HG03354 (cell line): ENCODE results near the gene ADTRP.

ENCODE experiments used
- ATAC-seq: cut with Tn5 transposase; IDR thresholded peaks from one replicate; pipeline ENCODE4 v1.9.1; 2021; ENCODE audit warnings: mild to moderate bottlenecking; ENCODE audit not compliant: unreplicated experiment, poor library complexity, severe bottlenecking

The ADTRP gene

DNA sequence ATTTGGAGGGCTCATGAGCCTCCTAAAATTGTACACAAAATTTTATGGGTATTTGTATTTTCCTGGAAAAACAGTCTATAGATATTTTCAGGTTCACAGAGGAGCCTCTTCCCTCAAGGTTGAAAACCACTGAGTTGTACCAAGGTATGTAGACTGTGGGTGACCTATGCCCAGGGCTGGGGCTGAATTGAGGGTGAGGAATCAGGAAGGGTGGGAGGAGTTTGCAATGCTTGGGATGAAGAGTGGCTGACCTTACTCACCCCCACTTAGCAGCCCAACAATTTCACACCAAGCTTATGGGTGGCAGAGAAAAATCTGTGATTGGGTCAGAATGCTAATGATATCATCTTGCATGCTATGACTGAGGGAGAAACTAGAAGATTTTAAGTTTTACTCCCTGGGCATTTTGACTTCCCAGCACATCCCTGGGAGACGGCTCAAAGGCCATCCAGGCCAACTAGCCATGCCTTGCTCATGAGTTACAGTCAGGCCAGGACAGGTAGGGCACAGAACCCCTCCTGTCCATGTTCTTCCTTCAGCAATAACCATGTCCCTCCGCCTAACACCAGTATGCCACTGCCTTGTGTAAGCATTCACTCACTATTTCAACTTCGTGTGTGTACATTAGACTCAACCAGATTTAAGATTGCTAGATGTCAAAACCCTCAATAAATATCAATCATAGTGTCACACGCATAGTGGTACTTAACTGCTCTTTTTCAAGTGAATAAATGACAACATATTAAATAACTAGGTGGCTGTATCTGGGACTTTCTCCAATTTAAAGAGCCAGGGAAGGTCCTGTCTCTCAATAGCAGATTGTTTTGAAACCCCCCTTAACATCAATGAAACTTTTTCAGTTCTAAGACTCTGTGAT lies 16.6 kb downstream of the ADTRP start:
- no peak for ATAC-seq

GRCh38 chr6:11760015-11760473 lies 18.6 kb downstream of the ADTRP start:
- no peak for ATAC-seq

DNA sequence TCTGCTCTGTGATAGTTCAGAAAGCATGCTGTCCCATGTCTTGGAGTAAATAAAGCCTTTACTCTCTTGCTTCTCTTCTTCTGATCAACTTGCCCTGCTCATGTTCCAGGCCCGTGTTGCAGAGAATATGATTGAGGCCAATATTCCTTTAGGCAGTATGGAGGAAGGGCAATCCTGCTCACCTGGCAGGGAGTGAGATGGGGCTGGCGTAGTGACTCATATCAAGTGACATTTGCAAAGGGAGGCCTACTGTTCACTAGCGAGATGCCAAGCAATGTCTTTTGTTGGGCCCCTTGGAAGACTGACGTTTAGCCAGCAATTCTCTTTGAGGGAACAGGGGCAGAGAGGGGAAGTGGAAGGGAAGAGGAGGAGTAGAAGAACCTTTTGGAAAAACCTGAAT lies 19.7 kb downstream of the ADTRP start:
- ATAC-seq = no peak

DNA sequence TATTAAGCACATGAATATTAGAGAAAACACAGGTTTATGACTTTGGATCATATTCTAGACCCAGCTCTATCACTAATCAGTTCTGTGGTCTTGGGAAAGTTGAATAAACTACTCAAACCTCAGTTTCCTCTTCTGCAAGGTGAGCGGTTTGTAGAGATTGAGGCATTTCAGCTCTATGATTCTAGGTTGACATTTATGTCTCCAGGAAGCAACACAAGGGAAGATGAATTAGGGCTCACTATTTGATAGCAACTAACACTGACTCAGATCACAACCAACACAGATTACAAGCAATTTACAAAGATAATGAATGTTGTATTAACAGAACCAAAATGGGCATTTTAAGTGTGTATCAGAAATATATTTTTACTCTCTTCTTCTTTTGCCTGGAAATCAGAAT lies 21.9 kb downstream of the ADTRP start:
- no peak for ATAC-seq

DNA sequence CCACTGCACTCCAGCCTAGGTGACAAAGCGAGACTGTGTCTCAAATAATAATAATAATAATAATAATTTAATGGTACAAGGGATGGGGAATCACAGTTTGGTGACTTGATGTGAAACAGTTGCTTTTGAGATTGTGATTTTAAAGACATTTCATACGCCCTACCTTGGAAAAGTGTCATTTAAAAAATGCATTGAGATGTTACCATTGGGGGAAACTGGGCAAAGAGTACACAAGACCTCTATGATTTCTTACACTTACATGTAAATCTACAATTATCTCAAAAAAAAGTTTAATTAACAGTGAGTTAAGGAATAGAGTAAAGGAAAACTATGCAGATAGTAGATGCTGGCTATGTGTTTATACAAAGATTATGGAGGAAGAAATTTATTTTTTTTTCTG lies 22.3 kb downstream of the ADTRP start:
- ATAC-seq = no peak

- ATAC-seq = no peak
Measured at GRCh38 chr6:11755725-11756124, 22.9 kb downstream of the ADTRP start.

DNA sequence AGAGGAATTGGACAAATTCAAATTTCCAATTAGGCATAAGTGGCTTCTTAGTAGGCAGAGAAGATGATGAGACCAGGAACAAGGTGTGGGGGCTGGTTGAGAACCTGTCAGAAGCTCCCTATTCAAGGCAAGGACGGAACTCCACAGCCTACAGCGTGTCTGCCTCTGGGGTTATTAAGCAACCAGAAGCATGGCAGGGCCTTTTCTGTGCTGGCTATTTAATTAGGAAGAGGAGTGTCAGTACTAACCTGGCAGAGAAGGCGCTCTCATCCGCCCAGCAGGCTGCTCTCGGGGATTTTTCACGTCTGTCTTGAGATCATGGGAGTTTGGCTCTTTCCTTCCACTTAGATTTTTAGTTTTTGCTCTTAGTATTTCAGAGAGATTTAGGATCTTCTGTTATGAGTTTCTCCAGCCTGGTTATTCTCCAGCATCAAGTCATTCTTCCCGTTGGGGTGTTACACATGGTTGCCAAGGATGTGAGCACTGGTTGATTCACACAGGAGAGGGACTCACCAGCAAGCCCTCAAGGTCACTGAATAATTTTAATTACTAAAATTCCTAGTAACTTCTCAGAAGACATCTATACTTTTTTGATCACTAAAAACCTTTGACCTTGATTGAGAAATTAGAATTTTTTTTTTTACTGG lies 23.9 kb downstream of the ADTRP start:
- ATAC-seq = no peak

DNA sequence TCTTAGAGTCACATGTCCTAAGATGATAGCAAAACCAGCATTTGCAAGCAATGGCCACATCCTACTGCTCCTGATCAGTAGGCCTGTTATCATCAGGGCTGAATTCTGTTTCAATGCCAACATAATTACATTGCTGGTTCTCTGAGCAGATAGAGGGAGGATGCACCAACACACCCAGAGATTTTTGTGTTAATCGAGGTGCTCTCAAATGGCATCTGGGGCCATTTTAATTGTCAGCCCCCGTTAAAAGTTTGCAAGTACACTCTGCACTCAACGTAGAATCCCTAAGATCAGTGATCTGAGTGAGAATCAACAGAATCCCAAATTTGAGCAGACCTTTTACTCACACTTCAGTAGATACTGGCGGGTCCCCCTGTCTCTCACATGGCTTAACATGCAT lies 24.8 kb downstream of the ADTRP start:
- no peak for ATAC-seq

DNA sequence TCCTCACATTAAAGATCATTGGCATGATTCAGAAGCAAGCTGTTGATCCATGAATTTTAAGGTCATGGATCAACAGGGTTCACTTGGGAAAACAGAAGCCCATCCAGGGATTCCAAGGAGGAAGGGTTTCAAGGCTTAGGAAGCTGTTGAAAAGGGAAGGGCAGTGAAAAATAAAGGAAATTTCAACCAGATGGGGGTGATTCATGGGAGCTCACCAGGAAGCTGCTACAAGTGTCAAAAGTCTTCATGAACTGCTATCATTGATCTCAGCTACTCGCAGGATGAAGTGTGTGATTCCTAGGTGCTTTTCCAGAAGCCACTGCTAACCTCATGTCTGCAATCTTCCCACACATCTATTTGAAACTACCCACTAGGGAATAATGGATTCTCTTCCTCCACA lies 26.2 kb downstream of the ADTRP start:
- ATAC-seq = no peak

GRCh38 chr6:11750682-11751081 lies 27.9 kb downstream of the ADTRP start:
- no peak for ATAC-seq

DNA sequence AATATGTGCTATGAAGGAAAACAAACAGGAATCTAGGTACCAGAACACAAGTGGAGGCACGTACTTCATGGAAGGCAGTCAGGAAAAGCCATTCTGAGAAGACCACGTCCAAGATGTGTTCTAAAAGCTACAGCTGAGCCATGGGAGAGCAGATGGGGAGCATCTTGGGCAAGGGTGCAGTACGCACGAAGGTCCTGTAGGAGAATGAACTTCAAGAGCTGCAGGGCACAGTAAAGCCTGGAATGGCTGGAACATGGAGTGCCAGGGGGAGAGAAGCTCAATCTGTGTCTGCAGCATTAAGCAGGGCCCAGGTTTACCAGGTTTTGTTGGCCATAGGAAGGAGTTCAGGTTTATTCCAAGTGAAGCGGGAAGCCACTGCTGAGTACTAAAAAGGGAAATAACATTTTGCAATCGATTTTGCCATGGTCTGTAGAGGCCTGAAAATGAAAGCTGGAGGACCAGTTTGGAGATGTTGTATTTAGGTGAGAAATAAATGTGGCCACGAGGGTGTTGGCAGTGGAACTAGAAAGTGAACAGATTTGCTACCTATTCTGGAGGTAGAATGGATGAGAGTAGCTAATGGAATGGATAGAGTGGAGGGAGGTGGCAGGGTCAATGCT lies 29.9 kb downstream of the ADTRP start:
- ATAC-seq = no peak

- ATAC-seq = no peak
Measured at GRCh38 chr6:11747021-11747420, 31.6 kb downstream of the ADTRP start.

DNA sequence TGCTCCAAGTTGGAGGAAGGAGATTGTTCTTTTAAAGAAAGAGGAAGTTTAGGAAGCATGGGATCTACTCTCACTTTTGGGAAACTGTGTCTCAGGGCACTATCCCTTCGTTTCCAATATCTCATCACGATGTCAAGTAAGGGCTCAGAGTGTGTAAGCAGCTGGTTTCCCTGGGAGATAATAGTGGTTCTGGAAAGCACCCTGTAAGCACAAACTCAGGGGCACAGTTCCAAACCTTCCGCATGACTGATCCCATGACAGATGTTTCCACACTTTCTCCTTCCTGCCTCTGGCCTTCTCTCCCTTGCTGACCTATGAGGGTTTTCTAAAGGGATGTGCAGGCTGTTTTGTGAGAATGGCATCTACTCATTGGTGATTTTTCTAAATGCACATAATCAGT lies 33.9 kb downstream of the ADTRP start:
- ATAC-seq = no peak

DNA sequence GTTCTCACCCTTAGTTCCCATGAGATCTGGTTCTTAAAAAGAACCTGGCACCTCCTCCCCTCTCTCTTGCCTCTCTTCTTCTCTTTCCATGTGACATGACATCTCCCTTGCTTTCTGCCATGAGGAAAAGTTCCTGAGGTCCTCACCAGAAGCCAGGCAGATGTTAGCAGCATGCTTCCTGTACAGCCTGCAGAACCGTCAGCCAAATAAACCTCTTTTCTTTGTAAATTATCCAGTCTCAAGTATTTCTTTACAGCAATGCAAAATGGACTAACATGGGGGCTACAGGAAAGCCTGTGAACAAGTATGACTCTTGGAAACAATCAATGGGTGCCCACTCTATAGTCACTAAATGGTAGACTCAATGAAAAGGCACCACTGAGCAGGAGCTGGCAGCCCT lies 34.5 kb downstream of the ADTRP start:
- ATAC-seq = no peak

DNA sequence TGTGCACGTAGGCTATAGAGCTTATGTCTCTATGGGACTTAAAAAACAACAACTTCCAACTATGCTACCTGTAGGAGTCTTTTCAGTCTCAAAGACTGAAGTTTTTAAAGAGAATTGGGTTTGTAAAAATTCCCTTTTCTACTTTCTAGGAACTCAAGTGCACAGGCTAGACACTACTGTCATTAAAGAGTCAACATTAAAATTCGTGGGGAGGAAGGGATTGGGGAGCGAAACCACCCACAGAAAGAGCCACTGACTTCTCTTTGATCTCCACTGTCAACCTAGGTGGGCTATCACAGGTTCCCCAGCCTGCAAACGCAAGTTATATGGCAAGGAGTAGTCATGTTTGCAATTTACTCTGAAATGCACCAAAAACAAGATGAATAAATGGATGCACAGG lies 37.7 kb downstream of the ADTRP start:
- no peak for ATAC-seq

GRCh38 chr6:11738661-11739375 lies 39.8 kb downstream of the ADTRP start:
- no peak for ATAC-seq

- ATAC-seq = no peak
Measured at GRCh38 chr6:11738234-11738633, 40.4 kb downstream of the ADTRP start.

- no peak for ATAC-seq
Measured at GRCh38 chr6:11736601-11737000, 42.0 kb downstream of the ADTRP start.

DNA sequence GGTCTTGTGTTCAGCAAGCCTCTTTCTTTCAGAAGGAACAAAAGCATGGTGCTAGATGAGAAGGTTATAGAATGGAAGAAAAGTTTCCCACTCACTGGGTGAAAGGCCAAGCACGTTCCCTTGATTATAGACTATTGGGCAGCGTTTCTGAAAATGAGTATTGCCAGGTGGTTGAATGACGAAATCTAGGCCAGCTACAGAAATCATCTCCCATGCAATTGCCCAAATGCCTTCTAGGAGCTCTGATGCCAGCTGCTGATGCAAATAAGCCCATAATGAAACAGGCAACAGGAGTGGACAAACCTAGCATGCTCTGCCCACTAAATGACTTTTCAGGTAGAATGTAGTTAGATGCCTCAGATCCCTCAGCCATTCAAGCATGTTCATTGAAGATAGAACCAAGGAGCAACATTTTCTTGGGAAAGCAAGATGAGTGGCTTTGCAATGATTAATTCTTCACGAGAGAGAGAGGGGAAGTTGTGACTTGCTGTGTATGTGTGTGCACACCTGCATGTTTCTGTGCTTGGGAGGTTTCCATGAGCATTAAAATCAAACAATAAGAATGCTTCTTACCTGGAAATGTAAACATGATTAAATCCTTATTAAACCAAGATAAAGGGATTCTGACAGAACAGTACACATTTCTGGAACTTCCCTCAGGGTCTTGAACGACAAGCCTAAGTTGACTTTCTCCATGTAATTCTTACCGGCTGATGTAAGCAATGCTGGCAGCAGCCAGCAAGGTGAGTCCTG lies 43.6 kb downstream of the ADTRP start:
- no peak for ATAC-seq
